Transverse colon (tissue), 4 donors: ENCODE measurements around the gene BBS1. TPM values are rescaled to one million over a fixed set of nuclear protein-coding genes. Genes with fewer than 3 reads are reported as not detected.

Experiments used
- DNase-seq: peaks from one replicate; pipeline ENCODE4 v3.0.0-alpha.2; 2019
- H3K27ac ChIP-seq, 4 donors: fragments of 200-600 bp; sonication (generic); 2 replicates each; pipeline ENCODE4 v1.5.1; 2016 to 2018; ENCODE audit warnings: inconsistent platforms in 4 of 4
- H3K27me3 ChIP-seq: fragments of 200-600 bp; sonication (generic); 2 replicates; pipeline ENCODE4 v1.5.1; 2017; ENCODE audit warnings: inconsistent platforms
- H3K36me3 ChIP-seq, 4 donors: fragments of 200-600 bp; sonication (generic); 2 replicates each; pipeline ENCODE4 v1.5.1; 2017 to 2019; ENCODE audit warnings: inconsistent platforms in 4 of 4
- H3K4me1 ChIP-seq, 4 donors: fragments of 200-600 bp; sonication (generic); 2 replicates each; pipeline ENCODE4 v1.5.1; 2017 to 2020; ENCODE audit warnings: inconsistent platforms in 4 of 4
- H3K4me3 ChIP-seq, 4 donors: fragments of 200-600 bp; sonication (generic); 1 replicate in 1 of 4; 2 replicates in 3 of 4; pipeline versions ENCODE4 v1.5.1 to v1.6.1; 2017 to 2019; ENCODE audit warnings: inconsistent platforms in 4 of 4
- H3K9me3 ChIP-seq, 2 donors: fragments of 200-600 bp; sonication (generic); 2 replicates each; pipeline ENCODE4 v1.5.1; 2017 to 2019; ENCODE audit warnings: inconsistent platforms in 2 of 2
- CTCF ChIP-seq, 5 experiments: fragments of 200-600 bp in 3 of 5; fragments of 450-650 bp in 2 of 5; sonication (generic) in 3 of 5; IDR thresholded peaks; 1 replicate in 2 of 5; 2 replicates in 3 of 5; pipeline ENCODE4 v1.5.1; 2016 to 2017; ENCODE audit warnings: antibody characterized with exemption in 5 of 5, inconsistent platforms in 3 of 5, mild to moderate bottlenecking in 2 of 5, moderate library complexity in 1 of 5
- EP300 ChIP-seq: sonication (generic); formaldehyde crosslinking; IDR thresholded peaks from one replicate; pipeline ENCODE4 v1.6.1; 2017; ENCODE audit warnings: antibody characterized with exemption, low read depth
- POLR2A ChIP-seq: fragments of 450-650 bp; IDR thresholded peaks from one replicate; pipeline ENCODE4 v1.6.1; 2016; ENCODE audit warnings: antibody characterized with exemption, mild to moderate bottlenecking, moderate library complexity
- POLR2AphosphoS5 ChIP-seq, 3 donors: sonication (generic); formaldehyde crosslinking; IDR thresholded peaks; one replicate each; pipeline ENCODE4 v1.6.1; 2016; ENCODE audit warnings: antibody characterized with exemption in 3 of 3
- WGBS, 2 donors: methylation state at CpG; one replicate each; pipeline ENCODE4 v1.1.5; 2018; ENCODE audit warnings: low coverage in 1 of 2; 5-methylcytosine and 5-hydroxymethylcytosine counted together
- in situ Hi-C, 4 donors: fragments of 200-750 bp; cut with MboI; loops; one replicate each; pipeline versions ENCODE4 v1.15.0 to v1.15.1; 2017; ENCODE audit warnings: low sequenced_read_pairs in 3 of 4, low pct_ligation_motif_present in 1 of 4, low pct_unique_long_range_greater_than_20kb in 1 of 4
- intact Hi-C: fragments of 100-400 bp; cut with DNase I; formaldehyde crosslinking; loops from one replicate; pipeline ENCODE4 v1.15.1; 2023; ENCODE audit warnings: low total_unique reads
- total RNA-seq, 4 donors: library from RNA; depleted of rRNA; stranded (reverse); fragments of >200 nt; gene quantifications; one replicate each; pipeline ENCODE4 v1.1.0, GENCODE V29; 2016

Gene BBS1
- total RNA-seq, 4 donors from 2014 or later: 33.3 to 146 (median 56.0) TPM

- in situ Hi-C loops: no loop called here
- Histone ChIP-seq H3K4me1 (peaks cover 0 to 5% (median 0%) of the 10 kb centered on the region in 4 donors), H3K27ac (no peak overlapping the region), H3K27me3 (no peaks in the 10 kb centered on the region), H3K4me3 (no peak overlapping the region), H3K9me3 (no peaks in the 10 kb centered on the region), H3K36me3 (peaks cover 0 to 17% (median 7%) of the 10 kb centered on the region in 4 donors)
- 74% methylated on average over 20 of the region's 20 CpGs; no CpG with 5 or more reads in 1 of the 2 donors for WGBS, 2 donors
- TF ChIP-seq POLR2A (no peak), POLR2AphosphoS5 (IDR thresholded peaks at IDR 0.05) (no peak), CTCF (IDR thresholded peaks at IDR 0.05) (peak in 1 of 5 experiments; percentile 12), EP300 (no peak)
- intact Hi-C loops: no loop called here
- no peak for DNase-seq
Measured at GRCh38 chr11:66491315-66491935, 19.0 kb upstream of the BBS1 start.

GRCh38 chr11:66492161-66492865, 18.1 kb upstream of the BBS1 start:
- Histone ChIP-seq H3K9me3 (no peaks in the 10 kb centered on the region), H3K27ac (no peak overlapping the region), H3K4me3 (no peak overlapping the region), H3K4me1 (peaks cover 0 to 5% (median 0%) of the 10 kb centered on the region in 4 donors), H3K36me3 (peaks cover 0 to 17% (median 4%) of the 10 kb centered on the region in 4 donors), H3K27me3 (no peaks in the 10 kb centered on the region)
- WGBS, 2 donors: 88% methylated on average over 7 of the region's 10 CpGs; no CpG with 5 or more reads in 1 of the 2 donors
- no peak for DNase-seq
- TF ChIP-seq POLR2AphosphoS5 (IDR thresholded peaks at IDR 0.05) (no peak), EP300 (no peak), POLR2A (no peak), CTCF (IDR thresholded peaks at IDR 0.05) (no peak)
- in situ Hi-C loops: no loop called here
- intact Hi-C loops: no loop called here

- DNase-seq: no peak
- H3K36me3 ChIP-seq: peaks cover 0 to 9% (median under 1%) of the 10 kb centered on the region in 4 donors
- no peak overlapping the region for H3K27ac ChIP-seq
- peaks cover 0 to 6% (median 0%) of the 10 kb centered on the region in 4 donors for H3K4me1 ChIP-seq
- in situ Hi-C loops (no loop called here), intact Hi-C loops (no loop called here)
- H3K27me3 ChIP-seq: no peaks in the 10 kb centered on the region
- TF ChIP-seq EP300 (no peak), POLR2AphosphoS5 (IDR thresholded peaks at IDR 0.05) (no peak), POLR2A (no peak), CTCF (IDR thresholded peaks at IDR 0.05) (no peak)
- 95% methylated on average over 10 of the region's 10 CpGs; no CpG with 5 or more reads in 1 of the 2 donors for WGBS, 2 donors
- no peak overlapping the region for H3K4me3 ChIP-seq
- H3K9me3 ChIP-seq: no peaks in the 10 kb centered on the region
Measured at GRCh38 chr11:66493130-66493529, 17.3 kb upstream of the BBS1 start.

GRCh38 chr11:66494458-66494857, 16.0 kb upstream of the BBS1 start:
- DNase-seq: no peak
- no peak overlapping the region for H3K4me3 ChIP-seq
- H3K27ac ChIP-seq: no peak overlapping the region
- H3K27me3 ChIP-seq: no peaks in the 10 kb centered on the region
- no peaks in the 10 kb centered on the region for H3K9me3 ChIP-seq
- TF ChIP-seq EP300 (no peak), POLR2A (no peak), CTCF (IDR thresholded peaks at IDR 0.05) (no peak), POLR2AphosphoS5 (IDR thresholded peaks at IDR 0.05) (no peak)
- peaks cover 0 to 9% (median 0%) of the 10 kb centered on the region in 4 donors for H3K4me1 ChIP-seq
- 91% methylated on average over 7 of the region's 7 CpGs; no CpG with 5 or more reads in 1 of the 2 donors for WGBS, 2 donors
- in situ Hi-C loops: no loop called here
- intact Hi-C loops: no loop called here
- H3K36me3 ChIP-seq: peaks cover 0 to 2% (median 0%) of the 10 kb centered on the region in 4 donors
